H1 (cell line): ENCODE results near the gene AVPR1A. TPM values are rescaled to one million over a fixed set of nuclear protein-coding genes. Genes with fewer than 3 reads are reported as not detected.

Source experiments
- CTCF ChIA-PET: fragments of 300-600 bp; sonication (Branson Sonifier 250); formaldehyde crosslinking; loops from one replicate; lab custom pipeline; 2021; ENCODE audit not compliant: partially characterized antibody; lab: Charles Lee
- POLR2A ChIA-PET: fragments of 300-600 bp; sonication (Branson Sonifier 250); formaldehyde crosslinking; loops from one replicate; lab custom pipeline; 2021; ENCODE audit warnings: inconsistent platforms; ENCODE audit not compliant: partially characterized antibody; lab: Charles Lee
- DNase-seq, 2 experiments: peaks; one replicate each; pipeline versions ENCODE4 v3.0.0 to v3.0.0-alpha.2; 2010 to 2022; ENCODE audit warnings: low spot score in 2 of 2, low read depth in 1 of 2, mixed read lengths in 1 of 2
- FAIRE-seq: peaks from 2 replicates; lab custom pipeline; 2011; peaks lifted over from hg19 to GRCh38; lab: Jason Lieb, UNC
- H2AFZ ChIP-seq: 2 replicates; pipeline ENCODE4 v1.8.1; 2012; ENCODE audit warnings: low read length, inconsistent platforms
- H2AK5ac ChIP-seq: 2 replicates; pipeline ENCODE4 v1.6.1; 2013; ENCODE audit warnings: low read depth, low read length
- H2BK120ac ChIP-seq: replicated peaks from 2 replicates; pipeline ENCODE3; 2013; ENCODE audit warnings: low read depth, low read length, inconsistent platforms
- H2BK12ac ChIP-seq: 2 replicates; pipeline ENCODE4 v1.6.1; 2013; ENCODE audit warnings: low read depth, low read length
- H2BK15ac ChIP-seq: 2 replicates; pipeline ENCODE4 v1.6.1; 2013; ENCODE audit warnings: low read length
- H2BK20ac ChIP-seq: 2 replicates; pipeline ENCODE4 v1.6.1; 2013; ENCODE audit warnings: low read length
- H2BK5ac ChIP-seq: 2 replicates; pipeline ENCODE4 v1.6.1; 2013; ENCODE audit warnings: low read depth, low read length
- H3K14ac ChIP-seq: 2 replicates; pipeline ENCODE4 v1.6.1; 2013; ENCODE audit warnings: inconsistent platforms; ENCODE audit not compliant: insufficient read length
- H3K18ac ChIP-seq: 2 replicates; pipeline ENCODE4 v1.6.1; 2013; ENCODE audit warnings: low read length; ENCODE audit errors: extremely low read depth
- H3K23ac ChIP-seq: 2 replicates; pipeline ENCODE4 v1.6.1; 2013; ENCODE audit warnings: inconsistent platforms; ENCODE audit not compliant: insufficient read length
- H3K23me2 ChIP-seq: 2 replicates; pipeline ENCODE4 v1.6.1; 2013; ENCODE audit warnings: low read depth, low read length
- H3K27ac ChIP-seq: 2 replicates; pipeline ENCODE4 v1.6.1; 2011; ENCODE audit warnings: low read depth, low read length, inconsistent platforms
- H3K27me3 ChIP-seq, 4 experiments: replicated peaks in 1 of 4; 1 replicate in 1 of 4; 2 replicates in 3 of 4; pipeline versions ENCODE4 v1.6.1 to v1.8.1; 2011 to 2013; ENCODE audit warnings: low read length in 3 of 4, mild to moderate bottlenecking in 3 of 4, inconsistent platforms in 2 of 4, mixed read lengths in 2 of 4, moderate library complexity in 1 of 4; ENCODE audit not compliant: control insufficient read depth in 3 of 4, insufficient read depth in 3 of 4; ENCODE audit errors: extremely low read depth in 1 of 4
- H3K36me3 ChIP-seq, 4 experiments: 2 replicates each; pipeline versions ENCODE4 v1.6.1 to v1.8.1; 2011 to 2013; ENCODE audit warnings: mild to moderate bottlenecking in 4 of 4, low read length in 3 of 4, moderate library complexity in 2 of 4, control low read depth in 1 of 4, inconsistent platforms in 1 of 4; ENCODE audit not compliant: insufficient read depth in 4 of 4, control insufficient read depth in 2 of 4
- H3K4ac ChIP-seq: replicated peaks from 2 replicates; pipeline ENCODE3; 2013; ENCODE audit warnings: low read length, low read depth, mixed read lengths, inconsistent platforms; ENCODE audit not compliant: insufficient read length
- H3K4me1 ChIP-seq, 4 experiments: replicated peaks in 1 of 4; 1 replicate in 1 of 4; 2 replicates in 3 of 4; pipeline versions ENCODE4 v1.6.1 to v1.8.1; 2011 to 2013; ENCODE audit warnings: low read length in 3 of 4, inconsistent platforms in 2 of 4, mixed read lengths in 1 of 4; ENCODE audit not compliant: insufficient read depth in 4 of 4, control insufficient read depth in 3 of 4
- H3K4me2 ChIP-seq, 2 experiments: 2 replicates each; pipeline versions ENCODE4 v1.6.1 to v1.8.1; 2011 to 2013; ENCODE audit warnings: low read depth in 2 of 2, low read length in 2 of 2, control low read depth in 1 of 2, inconsistent platforms in 1 of 2, mild to moderate bottlenecking in 1 of 2; ENCODE audit not compliant: insufficient read depth in 1 of 2
- H3K4me3 ChIP-seq, 4 experiments: fragments of 200-600, 300-600 bp in 1 of 4; sonication (generic), shearing (Covaris generic), sonication (Bioruptor Twin) in 1 of 4; 2 replicates each; pipeline versions ENCODE4 v1.5.1 to v1.8.1; 2011 to 2016; ENCODE audit warnings: low read length in 4 of 4, low read depth in 3 of 4, control low read depth in 2 of 4, inconsistent platforms in 2 of 4, mild to moderate bottlenecking in 2 of 4, mixed read lengths in 1 of 4, moderate library complexity in 1 of 4; ENCODE audit not compliant: insufficient read depth in 2 of 4; ENCODE audit errors: extremely low read depth in 1 of 4
- H3K56ac ChIP-seq: replicated peaks from 2 replicates; pipeline ENCODE3; 2013; ENCODE audit warnings: low read depth, mild to moderate bottlenecking, mixed read lengths, low read length, inconsistent platforms; ENCODE audit not compliant: insufficient read length
- H3K79me1 ChIP-seq: 2 replicates; pipeline ENCODE4 v1.6.1; 2013; ENCODE audit warnings: low read depth, low read length, control low read depth
- H3K79me2 ChIP-seq, 2 experiments: 2 replicates each; pipeline versions ENCODE4 v1.6.1 to v1.8.1; 2012 to 2013; ENCODE audit warnings: low read length in 2 of 2, mild to moderate bottlenecking in 2 of 2, inconsistent platforms in 1 of 2; ENCODE audit not compliant: insufficient read depth in 2 of 2, control insufficient read depth in 1 of 2
- H3K9ac ChIP-seq, 4 experiments: replicated peaks in 1 of 4; 1 replicate in 1 of 4; 2 replicates in 3 of 4; pipeline versions ENCODE4 v1.6.1 to v1.8.1; 2011 to 2013; ENCODE audit warnings: low read depth in 3 of 4, low read length in 3 of 4, control low read depth in 2 of 4, mild to moderate bottlenecking in 2 of 4, moderate library complexity in 2 of 4, inconsistent platforms in 1 of 4; ENCODE audit errors: extremely low read depth in 1 of 4
- H3K9me3 ChIP-seq, 2 experiments: 2 replicates each; pipeline versions ENCODE4 v1.6.1 to v1.8.1; 2012 to 2013; ENCODE audit warnings: mild to moderate bottlenecking in 2 of 2, moderate library complexity in 2 of 2, control low read depth in 1 of 2, inconsistent platforms in 1 of 2, low read depth in 1 of 2, low read length in 1 of 2, mixed read lengths in 1 of 2; ENCODE audit not compliant: insufficient read depth in 2 of 2
- H4K20me1 ChIP-seq, 2 experiments: replicated peaks in 1 of 2; 2 replicates each; pipeline versions ENCODE3 to v1.8.1; 2011 to 2013; ENCODE audit warnings: inconsistent platforms in 2 of 2, low read length in 2 of 2, mild to moderate bottlenecking in 1 of 2; ENCODE audit not compliant: insufficient read depth in 2 of 2, control insufficient read depth in 1 of 2
- H4K5ac ChIP-seq: 2 replicates; pipeline ENCODE4 v1.6.1; 2013; ENCODE audit warnings: low read length, low read depth, mixed read lengths, inconsistent platforms; ENCODE audit not compliant: insufficient read length
- H4K8ac ChIP-seq: 2 replicates; pipeline ENCODE4 v1.8.0; 2013; ENCODE audit warnings: mild to moderate bottlenecking, moderate library complexity, low read length, inconsistent platforms; ENCODE audit not compliant: insufficient read depth; ENCODE audit errors: extremely low read depth
- H4K91ac ChIP-seq: replicated peaks from 2 replicates; pipeline ENCODE3; 2013; ENCODE audit warnings: low read length, mixed read lengths, inconsistent platforms; ENCODE audit not compliant: insufficient read length
- CEBPB ChIP-seq: IDR thresholded peaks from 2 replicates; pipeline ENCODE4 v1.6.1; 2012; ENCODE audit warnings: low read depth, low read length
- CHD2 ChIP-seq: IDR thresholded peaks from 2 replicates; pipeline ENCODE4 v1.6.1; 2012; ENCODE audit warnings: low read length, improper control_type of control experiment
- RFX5 ChIP-seq: IDR thresholded peaks from 2 replicates; pipeline ENCODE4 v1.6.1; 2011; ENCODE audit warnings: low read depth, low read length, improper control_type of control experiment, borderline replicate concordance
- WGBS, 2 experiments: shearing (Covaris generic) in 1 of 2; methylation state at CpG; one replicate each; pipeline versions ENCODE4 v1.1.6 to v1.1.7; 2013 to 2015; ENCODE audit warnings: low lambda C conversion rate in 2 of 2, mixed read lengths in 2 of 2, inconsistent platforms in 1 of 2, low coverage in 1 of 2, missing lambda C conversion rate in 1 of 2; ENCODE audit not compliant: insufficient replicate concordance in 2 of 2, insufficient coverage in 1 of 2, insufficient read length in 1 of 2; ENCODE audit errors: extremely low coverage in 1 of 2, missing lambda C conversion rate in 1 of 2; 5-methylcytosine and 5-hydroxymethylcytosine counted together
- polyA plus RNA-seq, 7 experiments: library from polyadenylated mRNA; depleted of rRNA in 3 of 7; stranded (reverse) in 5 of 7; unstranded in 2 of 7; fragments of >200 nt in 5 of 7; fragments of 200-250 nt in 2 of 7; gene quantifications; 1 replicate in 5 of 7; 2 replicates in 1 of 7; 4 replicates in 1 of 7; pipeline versions ENCODE4 v1.2.1 to v1.2.3, GENCODE V29; 2011 to 2013; ENCODE audit warnings: missing spikeins in 2 of 7, mixed read lengths in 2 of 7
- total RNA-seq: library from RNA; stranded (reverse); fragmentation: NEBNext Ultra II Directional; extraction: Animal tissue kit (Norgen Biotek cat#: 25700); gene quantifications from 2 replicates; pipeline ENCODE4 v1.2.1, GENCODE V29; 2021

Gene AVPR1A
- total and polyA plus RNA-seq, 2 of the 8 experiments (the other 6 are each of a cell fraction or from before 2014, with no cell fraction given), result 0.14 to 0.20 TPM

GRCh38 chr12:63155375-63155774, 4.4 kb upstream of the AVPR1A start:
- Histone ChIP-seq H3K4me1 (peaks cover 0 to 5% (median 2%) of the 10 kb centered on the region in 4 experiments; a peak in 3 of 7 replicates), H4K20me1 (peaks cover 0 to 2% of the 10 kb centered on the region in 2 experiments), H3K27me3 (peaks cover 4 to 16% (median 16%) of the 10 kb centered on the region in 4 experiments), H2AK5ac (no peak overlapping the region), H3K79me1 (no peaks in the 10 kb centered on the region), H3K4me2 (no peak overlapping the region), H3K36me3 (no peaks in the 10 kb centered on the region), H2BK12ac (no peak overlapping the region), H3K23me2 (peaks cover 16% of the 10 kb centered on the region), H3K4me3 (no peak overlapping the region), H3K27ac (no peak overlapping the region), H3K4ac (no peak overlapping the region), H3K23ac (no peak overlapping the region), H3K79me2 (no peaks in the 10 kb centered on the region), H2BK15ac (no peak overlapping the region), H4K91ac (no peak overlapping the region), H3K9ac (no peak overlapping the region), H2AFZ (no peak overlapping the region), H2BK20ac (no peak overlapping the region), H3K18ac (no peak overlapping the region), H3K9me3 (peaks cover 0 to 6% of the 10 kb centered on the region in 2 experiments; a peak in 2 of 4 replicates), H3K14ac (no peak overlapping the region), H2BK120ac (no peak overlapping the region), H2BK5ac (no peak overlapping the region), H4K5ac (no peak overlapping the region), H4K8ac (no peak overlapping the region), H3K56ac (no peak overlapping the region)
- no peak for DNase-seq
- TF ChIP-seq CEBPB, result no peak
- TF ChIP-seq RFX5, result no peak
- no peak for TF ChIP-seq CHD2
- POLR2A ChIA-PET, result no interaction called here
- 84% methylated on average over 2 of the region's 2 CpGs; no CpG with 5 or more reads in 1 of the 2 experiments for WGBS, 2 experiments
- CTCF ChIA-PET, result no interaction called here
- FAIRE-seq, result no peak
